ENCODE data around the gene SPOPL.
"Not testable (repeated sequence)": the region's sequence is repeated elsewhere in the genome, so short reads cannot be mapped to it uniquely, and the experiment has no call there.

SPOPL gene

DNA sequence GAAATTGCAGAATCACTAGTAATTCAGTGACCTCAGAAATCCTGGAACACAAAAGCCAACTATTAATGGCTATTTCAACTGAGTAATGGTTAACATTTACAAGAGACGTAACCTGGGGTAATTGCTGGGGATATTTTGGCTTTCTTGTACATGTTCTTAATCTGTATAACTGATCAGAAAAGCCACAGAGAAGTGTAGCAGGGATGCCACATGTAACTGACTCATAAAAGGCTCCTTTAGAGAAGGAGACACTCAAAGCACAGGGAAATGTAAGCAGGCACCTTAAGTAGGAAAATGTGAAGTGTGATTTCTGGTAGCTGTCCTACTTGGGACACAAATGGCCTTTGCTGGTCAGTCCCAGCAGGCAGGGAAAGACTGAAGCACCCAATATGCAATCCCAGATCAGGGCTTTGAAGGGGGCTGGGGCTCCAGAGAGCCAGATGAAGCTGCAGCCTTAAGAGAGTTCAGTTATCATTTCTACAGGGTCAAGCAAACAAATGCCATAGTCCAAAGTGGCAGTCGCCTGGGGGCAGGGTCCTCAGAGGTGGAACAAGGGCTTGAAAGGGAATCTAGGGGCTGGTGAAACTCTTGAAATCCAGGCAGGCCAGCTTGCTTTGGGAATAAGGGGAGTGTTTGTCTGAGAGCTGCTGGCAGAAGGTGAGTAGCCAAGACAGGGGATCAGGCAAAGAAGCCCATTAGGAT lies 7.2 kb upstream of the SPOPL start:
- no peak for DNase-seq (ENCODE audit: low spot score)

DNA sequence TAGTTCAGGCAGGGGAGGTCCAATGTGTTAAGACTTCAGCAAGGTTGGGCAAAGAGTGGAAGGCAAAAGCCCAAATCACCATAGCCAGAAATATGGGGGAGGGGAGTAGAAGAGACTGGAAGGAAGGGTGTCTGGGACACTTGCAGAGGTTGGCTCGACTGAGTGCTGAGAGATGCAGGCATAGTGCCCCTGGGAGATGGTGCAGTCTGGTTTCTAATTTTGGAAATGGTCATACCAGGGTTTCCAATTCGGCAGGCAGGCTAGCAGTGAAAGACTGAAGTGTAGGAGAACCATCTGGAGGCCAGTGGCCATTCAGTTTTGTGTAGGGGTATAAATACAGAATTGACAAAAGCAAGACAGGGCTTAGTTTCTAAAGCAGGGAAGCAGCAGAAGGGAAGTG lies 6.2 kb upstream of the SPOPL start:
- DNase-seq (ENCODE audit: low spot score) = no peak

DNA sequence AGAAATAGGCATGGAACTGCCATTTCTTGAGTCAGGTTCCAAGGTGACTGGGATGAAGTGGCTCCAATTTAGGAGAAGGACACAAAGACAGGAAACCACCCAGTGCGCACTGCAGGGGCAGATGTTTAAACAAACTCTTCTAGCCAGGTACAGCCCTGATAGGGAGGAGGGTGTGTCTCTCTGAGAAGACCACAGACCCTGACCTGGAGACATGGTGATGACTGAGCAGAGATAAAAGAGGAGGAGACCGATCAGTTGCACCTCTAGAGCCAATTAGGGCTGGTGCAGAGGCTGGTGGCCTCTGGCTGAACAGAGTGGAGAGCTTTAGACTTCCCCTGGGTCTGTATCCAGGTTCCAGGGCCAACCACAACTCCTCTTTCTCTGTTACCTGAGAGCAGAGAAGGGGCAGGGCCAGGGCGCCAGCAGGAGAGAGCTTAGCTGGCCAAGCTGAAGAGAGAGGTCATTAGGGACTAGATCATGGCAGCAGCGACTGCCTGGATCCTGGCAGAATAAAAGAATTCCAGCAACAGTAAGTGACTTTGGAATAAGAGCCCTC lies 5.4 kb upstream of the SPOPL start:
- no peak for DNase-seq (ENCODE audit: low spot score)

DNA sequence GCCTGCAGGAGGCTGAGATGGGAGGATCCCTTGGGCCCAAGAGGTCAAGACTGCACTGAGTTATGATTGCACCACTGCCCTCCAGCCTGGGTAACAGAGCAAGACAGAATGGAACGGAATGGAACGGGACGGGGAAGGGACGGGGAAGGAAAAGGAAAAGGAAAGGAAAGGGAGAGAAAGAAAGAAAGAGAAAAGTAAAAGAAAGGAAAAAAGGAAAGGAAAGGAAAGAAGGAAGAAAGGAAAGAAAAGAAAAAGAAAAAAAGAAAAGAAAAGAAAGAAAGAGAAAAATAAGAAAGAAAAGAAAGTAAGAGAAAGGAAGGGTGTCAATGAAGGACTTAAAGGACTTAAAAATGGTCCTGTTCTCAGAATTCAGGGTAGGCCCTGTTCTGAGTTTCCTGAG lies 4.3 kb upstream of the SPOPL start:
- DNase-seq (ENCODE audit: low spot score) = no peak

DNA sequence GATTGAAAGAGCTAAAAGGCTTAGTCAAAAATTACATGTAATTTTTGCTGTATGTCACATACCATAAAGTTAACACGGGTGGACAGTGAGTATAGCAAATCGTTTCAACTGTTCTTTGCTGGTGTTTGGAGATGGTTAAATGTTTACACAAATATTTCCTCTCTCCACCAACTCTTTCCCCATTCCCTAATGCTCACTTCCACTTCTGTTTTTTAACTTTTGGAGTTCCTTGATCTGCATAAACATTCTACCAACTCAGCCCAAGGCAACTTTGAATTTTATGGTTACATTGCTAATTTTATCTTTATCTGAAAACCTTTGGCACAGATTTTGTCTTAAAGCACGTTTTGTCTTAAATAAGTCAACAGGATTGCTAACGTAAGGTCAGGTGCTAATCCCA lies 1.9 kb upstream of the SPOPL start:
- no peak for DNase-seq (ENCODE audit: low spot score)

DNA sequence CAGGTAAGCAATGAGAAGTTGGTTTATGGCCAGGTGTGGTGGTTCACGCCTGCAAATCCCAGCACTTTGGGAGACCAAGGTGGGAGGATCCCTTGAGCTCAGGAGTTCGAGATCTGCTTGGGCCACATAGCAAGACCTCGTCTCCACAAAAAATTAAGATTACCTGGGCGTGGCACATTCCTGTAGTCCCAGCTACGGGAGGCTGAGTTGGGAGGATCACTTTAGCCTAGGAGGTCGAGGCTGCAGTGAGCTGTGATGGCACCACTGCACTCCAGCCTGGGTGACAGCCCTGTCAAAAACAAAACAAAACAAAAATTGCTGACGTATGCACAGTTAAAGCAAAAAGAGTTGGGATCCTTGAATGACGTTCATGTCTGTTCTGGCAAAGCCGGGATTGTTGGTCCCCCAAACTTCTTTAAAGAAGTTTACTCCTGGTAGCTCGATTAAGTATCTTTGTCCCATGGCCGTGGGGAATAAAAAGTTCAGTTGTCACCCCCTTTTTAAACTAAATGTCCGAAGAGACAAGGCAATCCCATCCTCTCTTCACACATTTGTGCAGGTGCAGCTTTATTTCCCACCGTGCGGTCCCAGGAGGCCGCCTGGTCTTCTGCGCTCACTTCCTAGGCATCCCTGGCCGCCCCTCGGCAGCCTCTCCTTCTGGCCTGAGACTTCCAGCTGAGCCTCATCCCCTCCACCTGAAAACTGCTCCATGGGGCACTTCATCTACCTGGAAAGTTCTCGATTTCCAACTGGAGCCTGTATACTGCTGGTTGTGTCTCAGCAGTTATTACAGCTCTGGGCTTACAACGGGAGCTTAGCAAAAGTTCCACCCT lies 762 bp upstream of the SPOPL start:
- no peak for DNase-seq (ENCODE audit: low spot score)

DNA sequence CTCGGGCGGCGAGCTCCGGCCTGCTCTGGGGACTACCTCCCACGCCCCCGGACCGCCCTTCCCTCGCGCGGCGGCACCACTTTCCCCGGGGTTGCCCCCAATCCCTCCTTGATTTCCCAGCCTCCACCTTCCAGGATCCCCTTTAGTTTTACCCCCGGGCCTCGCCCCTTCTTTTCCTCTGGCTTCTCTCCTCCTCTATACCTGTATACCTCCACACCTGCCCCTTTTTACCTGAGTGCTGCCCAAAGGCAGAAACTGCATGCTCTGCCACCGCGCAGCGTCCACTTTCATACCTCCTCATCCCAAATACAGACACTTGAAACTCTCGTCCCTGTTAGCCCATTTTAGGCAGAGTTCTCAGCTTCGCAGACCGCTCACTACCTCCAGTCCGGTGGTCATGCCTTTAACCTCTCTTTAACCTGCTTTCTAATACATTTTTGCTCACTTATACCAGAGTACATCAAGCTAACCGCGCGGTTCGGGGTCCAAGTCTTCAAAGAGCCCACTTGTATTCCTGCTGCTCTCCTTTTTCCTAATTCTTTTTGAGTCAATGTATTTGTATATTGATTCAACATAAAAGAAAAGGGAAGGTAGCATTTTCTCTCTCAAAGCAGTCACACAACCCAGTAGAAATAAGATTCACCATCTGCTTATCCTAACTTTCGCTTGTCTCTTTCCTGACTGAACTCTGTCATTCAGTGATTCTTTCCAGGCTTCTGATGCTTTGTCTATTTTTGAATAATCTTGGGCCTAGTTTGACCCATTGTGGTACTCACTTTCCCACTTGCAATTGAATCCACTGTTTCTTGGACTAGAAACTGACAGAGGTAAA lies 901 bp downstream of the SPOPL start:
- DNase-seq (ENCODE audit: low spot score) = peak; percentile 1

DNA sequence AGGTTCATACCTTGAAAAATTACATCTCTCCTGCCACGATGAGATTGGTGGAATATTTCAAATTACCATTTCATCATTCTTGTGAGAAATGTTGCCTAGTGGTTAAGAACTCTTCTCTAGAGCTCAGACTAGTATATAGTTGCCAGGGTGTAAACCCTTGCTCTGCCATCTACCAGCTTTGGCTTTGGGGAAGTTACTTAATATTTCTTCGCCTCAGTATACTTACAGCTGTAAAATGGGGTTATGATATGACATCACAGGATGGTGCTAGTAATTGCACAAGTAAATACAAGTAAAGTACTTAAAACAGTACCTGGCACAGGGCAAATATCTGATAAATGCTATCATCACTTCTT lies 1.5 kb downstream of the SPOPL start:
- DNase-seq (ENCODE audit: low spot score) = no peak

DNA sequence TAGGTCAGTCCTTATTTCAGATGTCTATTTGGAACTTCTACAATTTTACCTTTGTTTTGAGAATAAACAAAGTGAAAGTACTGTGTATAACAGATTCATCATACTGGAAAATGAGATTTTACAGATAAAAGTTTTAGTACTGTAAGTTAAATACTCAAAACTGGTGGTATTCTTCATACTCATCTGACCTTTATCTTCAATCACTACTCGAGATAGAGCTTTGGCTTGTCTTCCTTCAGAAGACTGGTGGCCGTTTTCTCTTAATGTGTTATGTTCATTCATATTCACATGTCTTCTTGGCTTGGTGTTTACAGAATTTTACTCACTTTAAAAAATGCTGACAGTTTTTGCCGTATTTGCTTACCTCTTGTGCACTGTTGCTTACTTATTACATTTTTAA lies 2.1 kb downstream of the SPOPL start:
- DNase-seq (ENCODE audit: low spot score) = no peak

DNA sequence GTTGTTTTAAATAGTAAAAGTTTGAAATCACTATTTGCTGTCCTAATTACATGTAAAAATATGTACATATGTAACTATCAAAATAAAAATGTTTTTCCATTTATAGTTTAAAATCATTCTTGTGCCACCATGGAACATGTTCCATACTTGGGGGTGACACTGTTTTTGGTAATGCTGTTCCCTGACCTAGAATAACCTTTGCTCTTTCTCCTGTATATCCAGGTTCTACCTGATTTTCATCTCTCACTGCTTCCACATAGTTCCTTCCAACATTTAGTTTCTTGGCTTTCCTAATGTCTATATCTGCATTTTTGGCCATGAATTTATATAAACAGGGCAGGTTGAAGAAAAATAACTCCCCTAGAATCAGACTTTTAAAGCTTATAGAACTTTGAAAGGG lies 2.5 kb downstream of the SPOPL start:
- DNase-seq (ENCODE audit: low spot score) = no peak

DNA sequence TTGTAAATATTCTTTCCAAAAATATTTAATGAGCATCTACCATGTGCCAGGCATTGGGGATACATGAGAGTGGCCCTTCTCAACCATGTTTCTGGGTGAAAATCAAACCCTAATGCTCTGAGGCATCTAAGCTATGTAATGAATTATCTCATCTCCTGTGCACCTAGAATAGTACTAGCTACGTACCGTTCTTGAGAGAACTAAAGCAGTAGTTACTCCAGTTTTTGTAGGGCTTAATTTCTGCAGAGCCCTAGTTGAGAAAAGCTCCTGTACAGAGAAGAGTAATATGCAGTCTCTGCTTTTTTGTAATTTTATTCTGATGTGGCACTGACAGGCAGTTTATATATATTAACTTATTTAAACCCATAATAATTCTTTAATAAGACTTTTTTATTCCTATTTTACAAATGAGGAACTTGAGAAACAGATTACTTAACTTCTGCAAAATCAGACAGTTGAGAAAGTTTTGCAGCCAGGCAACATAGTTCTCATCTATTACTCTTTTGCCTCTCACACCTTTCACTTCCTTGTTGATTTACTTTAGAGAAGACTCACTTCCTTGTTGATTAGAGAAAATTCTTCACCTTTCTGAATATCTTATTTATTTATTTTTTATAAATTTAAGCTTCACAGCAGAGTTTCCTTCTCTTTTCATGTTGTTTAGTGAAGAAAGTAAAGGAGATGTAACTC lies 3.1 kb downstream of the SPOPL start:
- DNase-seq (ENCODE audit: low spot score) = no peak

DNA sequence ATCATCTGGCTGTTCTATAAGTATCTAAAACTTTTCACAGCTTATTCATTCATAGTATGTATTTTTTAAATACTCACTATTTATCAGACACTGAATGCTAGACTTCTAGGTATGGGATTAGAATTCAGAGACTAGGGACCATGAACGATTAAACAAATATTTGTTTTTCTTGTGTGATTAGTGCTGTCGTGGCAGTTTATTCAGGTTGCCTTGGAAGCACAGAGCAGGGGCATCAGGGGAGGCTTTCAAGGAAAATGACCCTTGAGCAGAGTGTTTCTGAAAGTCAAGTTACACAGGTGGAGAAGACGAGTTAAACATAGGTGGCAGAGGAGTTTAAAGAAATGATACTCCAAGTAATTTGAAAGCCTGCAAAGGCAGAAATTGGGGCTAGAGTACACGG lies 5.7 kb downstream of the SPOPL start:
- DNase-seq (ENCODE audit: low spot score) = no peak

DNA sequence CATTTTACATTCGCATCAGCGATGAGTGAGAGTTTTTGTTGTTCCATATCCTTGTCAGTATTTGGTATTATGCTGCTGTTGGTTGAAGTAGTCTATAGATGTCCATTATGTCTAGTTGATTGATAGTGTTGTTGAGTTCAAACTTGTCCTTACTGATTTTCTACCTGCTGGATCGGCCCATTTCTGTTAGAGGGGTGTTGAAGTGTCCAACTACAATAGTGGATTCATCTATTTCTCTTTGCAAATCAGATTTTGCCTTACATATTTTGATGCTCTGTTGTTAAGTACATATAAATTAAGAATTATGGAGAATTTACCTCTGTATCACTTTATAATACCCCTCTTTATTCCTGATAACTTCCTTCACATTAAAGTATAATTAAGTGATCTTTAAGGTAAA lies 8.7 kb downstream of the SPOPL start:
- DNase-seq (ENCODE audit: low spot score) = no peak

DNA sequence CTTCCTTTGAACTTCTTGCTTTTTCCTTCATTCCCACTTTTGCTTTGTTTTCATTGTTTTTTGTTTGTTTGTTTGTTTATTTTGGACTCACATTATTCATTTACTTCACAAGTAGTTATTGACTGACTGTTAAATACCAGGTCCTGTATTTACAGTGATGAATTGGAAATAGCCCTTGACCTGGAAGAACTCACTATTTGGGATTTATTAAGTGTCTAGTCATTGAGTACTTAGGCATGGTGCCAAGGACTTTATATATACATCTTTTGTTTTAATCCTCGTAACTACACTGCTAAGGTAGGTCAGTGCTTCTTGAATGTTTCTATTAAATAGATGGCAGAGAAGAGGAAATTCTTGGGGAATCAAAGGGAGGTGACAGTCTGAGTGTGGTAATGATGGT lies 11.1 kb downstream of the SPOPL start:
- no peak for DNase-seq (ENCODE audit: low spot score)

DNA sequence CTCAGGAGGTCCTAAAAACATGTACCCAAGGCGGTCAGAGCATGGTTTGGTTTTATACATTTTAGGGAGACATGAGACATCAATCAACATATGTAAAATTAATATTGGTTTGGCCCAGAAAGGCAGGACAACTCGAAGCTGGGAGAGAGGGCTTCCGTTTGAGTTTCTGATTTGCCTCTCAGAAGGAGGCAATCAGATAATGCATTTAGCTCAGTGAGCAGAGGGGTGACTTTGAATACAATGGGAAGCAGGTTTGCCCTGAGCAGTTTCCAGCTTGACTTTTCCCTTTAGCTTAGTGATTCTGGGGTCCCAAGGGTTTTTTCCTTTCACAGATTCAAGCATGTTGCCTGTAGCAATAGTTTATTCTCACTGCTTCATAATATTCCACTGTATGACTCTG lies 12.6 kb downstream of the SPOPL start:
- no peak for DNase-seq (ENCODE audit: low spot score)

DNA sequence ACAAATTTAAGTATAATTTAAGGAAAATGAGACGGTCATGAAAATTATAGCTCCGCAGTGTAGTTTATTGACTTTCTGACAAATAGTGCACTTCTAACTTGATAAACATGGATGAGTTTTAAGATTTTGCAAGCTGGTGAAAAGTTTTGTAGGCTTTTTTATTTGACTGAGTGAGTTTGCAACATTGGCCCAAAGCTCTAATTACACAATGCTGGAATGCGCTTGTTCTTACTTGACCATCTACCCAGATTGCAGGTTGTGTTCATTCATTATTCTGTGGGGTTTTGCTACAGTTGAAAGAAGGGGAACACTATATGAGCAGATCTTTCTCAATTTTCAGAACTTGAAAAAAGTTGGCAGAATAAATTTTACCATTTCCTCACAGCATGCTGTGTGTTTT lies 13.5 kb downstream of the SPOPL start:
- no peak for DNase-seq (ENCODE audit: low spot score)

DNA sequence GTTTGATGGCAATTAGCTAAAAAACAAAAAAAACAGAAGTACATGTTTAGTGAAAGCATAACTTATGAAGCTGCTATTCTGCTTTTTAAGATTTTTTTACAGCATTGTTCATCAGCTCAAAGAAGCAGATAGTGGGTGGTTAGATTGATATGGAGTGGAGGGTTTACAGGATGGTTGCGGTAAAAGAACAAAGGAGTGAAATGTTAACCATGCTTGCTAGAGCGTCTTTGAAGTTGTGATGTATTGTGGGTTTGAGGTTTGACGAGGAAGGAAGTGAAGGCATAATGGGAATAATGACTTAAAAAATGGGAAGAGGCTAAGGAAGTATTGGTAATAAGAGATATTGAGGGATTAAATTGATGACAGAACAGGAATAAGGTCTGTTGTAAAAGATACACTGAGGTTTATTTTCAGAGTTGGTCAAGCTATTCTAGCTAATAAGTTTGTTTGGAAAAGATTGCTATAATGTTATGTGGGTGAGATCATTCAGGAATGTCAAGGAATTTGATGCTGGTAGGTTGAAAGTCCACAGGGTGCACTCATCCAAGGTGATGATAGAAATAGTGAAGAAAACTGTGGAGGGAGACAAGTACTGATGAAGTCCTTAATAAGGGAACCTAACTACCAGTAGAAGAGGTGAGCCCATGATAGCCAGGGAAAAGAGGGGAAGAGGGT lies 14.6 kb downstream of the SPOPL start:
- peak; percentile 9 for DNase-seq (ENCODE audit: low spot score)

DNA sequence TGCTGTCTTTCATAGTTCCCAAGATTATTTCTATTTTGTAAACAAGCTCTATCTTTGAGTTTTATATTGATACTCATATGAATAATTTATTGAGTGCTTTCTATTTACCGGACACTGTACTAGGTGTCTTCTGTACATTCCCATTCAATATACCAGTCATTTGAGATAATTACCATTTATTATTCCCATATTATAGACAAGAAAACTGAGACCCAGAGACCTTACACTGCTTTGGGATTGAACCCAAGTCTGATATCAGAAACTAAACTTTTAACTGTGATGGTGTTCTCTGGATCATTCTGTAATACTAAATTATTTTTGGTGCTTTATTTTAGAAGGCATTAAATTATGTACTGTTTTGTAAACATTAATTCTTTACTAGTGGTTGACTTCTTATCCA lies 17.3 kb downstream of the SPOPL start:
- no peak for DNase-seq (ENCODE audit: low spot score)

DNA sequence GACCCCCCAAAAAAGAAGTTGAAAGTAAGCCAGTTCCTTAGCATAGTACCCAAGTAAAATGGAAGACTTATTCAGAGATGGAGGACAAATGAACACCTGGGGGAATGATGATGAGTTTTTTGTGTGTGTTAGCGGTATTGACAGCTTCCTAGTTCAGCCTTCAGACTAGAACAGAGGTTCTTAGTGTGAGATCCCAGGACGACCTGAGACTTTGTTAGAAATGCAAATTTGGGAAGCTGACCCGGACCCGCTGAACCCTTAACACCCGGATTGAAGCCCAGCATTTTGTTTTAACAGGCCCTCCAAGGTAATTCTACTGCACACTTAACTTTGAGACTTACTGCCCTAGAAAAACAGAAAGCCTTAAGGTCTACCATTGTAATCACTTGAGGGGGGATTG lies 20.3 kb downstream of the SPOPL start:
- no peak for DNase-seq (ENCODE audit: low spot score)

DNA sequence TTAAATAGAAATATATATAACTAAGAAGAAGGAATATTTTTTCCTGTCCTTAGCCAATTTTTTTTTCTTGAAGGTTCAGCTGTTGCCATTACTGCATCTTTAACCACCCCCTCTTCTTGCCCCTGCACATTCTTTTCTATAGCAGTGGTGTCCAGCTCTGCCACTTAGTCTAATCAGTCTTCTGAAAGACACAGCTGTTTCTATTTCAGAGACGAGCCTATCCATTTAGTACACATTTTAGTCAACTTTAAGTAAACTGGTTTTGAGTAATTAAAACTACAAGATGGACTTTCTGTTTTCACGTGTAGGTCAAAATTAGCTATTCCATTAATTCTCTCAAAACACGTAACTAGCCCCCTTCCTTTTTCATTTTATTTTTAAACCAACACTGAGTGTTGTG lies 21.0 kb downstream of the SPOPL start:
- DNase-seq (ENCODE audit: low spot score) = no peak

DNA sequence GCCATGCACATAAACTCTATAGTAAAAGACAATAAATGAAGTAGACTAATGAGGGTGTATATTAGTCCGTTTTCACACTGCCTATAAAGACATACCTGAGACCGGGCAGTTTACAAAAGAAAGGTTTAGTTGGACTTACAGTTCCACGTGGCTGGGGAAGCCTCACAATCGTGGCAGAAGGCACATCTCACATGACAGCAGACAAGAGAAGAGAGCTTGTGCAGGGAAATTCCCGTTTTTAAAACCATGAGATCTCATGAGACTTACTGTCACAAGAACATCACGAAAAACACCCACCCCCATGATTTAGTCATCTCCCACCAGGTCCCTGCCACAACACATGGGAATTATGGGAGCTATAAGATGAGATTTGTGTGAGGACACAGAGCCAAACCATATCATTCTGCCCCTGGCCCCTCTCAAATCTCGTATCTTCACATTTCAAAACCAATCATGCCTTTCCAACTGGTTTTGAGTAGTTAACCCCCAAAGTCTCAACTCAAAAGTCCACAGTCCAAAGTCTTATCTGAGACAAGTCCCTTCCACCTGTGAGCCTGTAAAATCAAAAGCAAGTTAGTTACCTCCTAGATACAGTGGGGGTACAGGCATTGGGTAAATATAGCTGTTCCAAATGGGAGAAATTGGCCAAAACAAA lies 21.6 kb downstream of the SPOPL start:
- DNase-seq (ENCODE audit: low spot score) = not testable (repeated sequence)

Data from CD4-positive, alpha-beta T cell treated with Interleukin-6 at 100 ng/mL for 8 hours (primary cell).